Measurements from ENCODE around the gene CA12. TPM values are rescaled to one million over a fixed set of nuclear protein-coding genes. Genes with fewer than 3 reads are reported as not detected.
A peak's percentile ranks its signal among the peaks of the same experiment; 100 is the strongest.

The CA12 gene
- total RNA-seq, 2 donors from 2014 or later: 8.1 to 26.8 TPM

GRCh38 chr15:63283126-63283525, 98.5 kb downstream of the CA12 start:
- no peak for DNase-seq (ENCODE audit: low spot score)
- no peak for ATAC-seq (ENCODE audit: insufficient number of reproducible peaks, low FRiP score, low read depth)

GRCh38 chr15:63277893-63278456, 103.7 kb downstream of the CA12 start:
- DNase-seq (ENCODE audit: low spot score): no peak

More at GRCh38 chr15:63283126-63283525, 98.5 kb downstream of the CA12 start:
- H3K27ac ChIP-seq: peak overlapping the region in 1 of 2 donors; percentile 7
- TF ChIP-seq CTCF (IDR thresholded peaks at IDR 0.05): no peak
- H3K4me1 ChIP-seq (ENCODE audit: control insufficient read depth in 1 of 2, low read depth in 2 of 2): peaks cover 10 to 12% of the 10 kb centered on the region in 2 donors
- no peaks in the 10 kb centered on the region for H3K27me3 ChIP-seq (replicated peaks; ENCODE audit: insufficient read depth)
- H3K36me3 ChIP-seq: peaks cover 8% of the 10 kb centered on the region
- H3K4me3 ChIP-seq: no peak overlapping the region
- no peaks in the 10 kb centered on the region for H3K9me3 ChIP-seq

GRCh38 chr15:63277038-63277892, 104.4 kb downstream of the CA12 start, which contains the start of gene APH1B:
Gene APH1B (plus strand): TSS chr15:63277605. CDS start chr15:63277624, 19 bp downstream.
- peak; percentile 42 for ATAC-seq (ENCODE audit: insufficient number of reproducible peaks, low FRiP score, low read depth)
- Histone ChIP-seq H3K4me3 (peak within 1 kb of the TSS; percentile 100), H3K4me1 (ENCODE audit: control insufficient read depth in 1 of 2, low read depth in 2 of 2) (peaks cover 6 to 19% of the 10 kb centered on the region in 2 donors), H3K27ac (peak within 1 kb of the TSS; percentile 88 to 93), H3K36me3 (no peaks in the 10 kb centered on the region), H3K9me3 (no peaks in the 10 kb centered on the region), H3K27me3 (replicated peaks; ENCODE audit: insufficient read depth) (no peaks in the 10 kb centered on the region)
- DNase-seq (ENCODE audit: low spot score): peak; percentile 23
- TF ChIP-seq CTCF (IDR thresholded peaks at IDR 0.05): no peak

More at GRCh38 chr15:63277893-63278456, 103.7 kb downstream of the CA12 start:
- TF ChIP-seq CTCF (IDR thresholded peaks at IDR 0.05): no peak
- no peaks in the 10 kb centered on the region for H3K27me3 ChIP-seq (replicated peaks; ENCODE audit: insufficient read depth)
- peaks cover 9 to 19% of the 10 kb centered on the region in 2 donors for H3K4me1 ChIP-seq (ENCODE audit: control insufficient read depth in 1 of 2, low read depth in 2 of 2)
- no peak for ATAC-seq (ENCODE audit: insufficient number of reproducible peaks, low FRiP score, low read depth)
- peak overlapping the region; percentile 100 for H3K4me3 ChIP-seq
- peak overlapping the region; percentile 88 to 93 for H3K27ac ChIP-seq
- no peaks in the 10 kb centered on the region for H3K36me3 ChIP-seq
- H3K9me3 ChIP-seq: no peaks in the 10 kb centered on the region

- H3K4me3 ChIP-seq: peak overlapping the region; percentile 100
- DNase-seq (ENCODE audit: low spot score) (no peak), ATAC-seq (ENCODE audit: insufficient number of reproducible peaks, low FRiP score, low read depth) (peak; percentile 17)
- H3K36me3 ChIP-seq: no peaks in the 10 kb centered on the region
- peak overlapping the region; percentile 72 to 75 for H3K27ac ChIP-seq
- TF ChIP-seq CTCF (IDR thresholded peaks at IDR 0.05): no peak
- peaks cover 6 to 19% of the 10 kb centered on the region in 2 donors for H3K4me1 ChIP-seq (ENCODE audit: control insufficient read depth in 1 of 2, low read depth in 2 of 2)
- H3K9me3 ChIP-seq: no peaks in the 10 kb centered on the region
- H3K27me3 ChIP-seq (replicated peaks; ENCODE audit: insufficient read depth): no peaks in the 10 kb centered on the region
Measured at GRCh38 chr15:63276342-63277037, 105.2 kb downstream of the CA12 start.

- no peak overlapping the region for H3K4me3 ChIP-seq
- peaks cover 6 to 19% of the 10 kb centered on the region in 2 donors for H3K4me1 ChIP-seq (ENCODE audit: control insufficient read depth in 1 of 2, low read depth in 2 of 2)
- no peak for TF ChIP-seq CTCF (IDR thresholded peaks at IDR 0.05)
- H3K27ac ChIP-seq: no peak overlapping the region
- H3K36me3 ChIP-seq: no peaks in the 10 kb centered on the region
- ATAC-seq (ENCODE audit: insufficient number of reproducible peaks, low FRiP score, low read depth): no peak
- H3K27me3 ChIP-seq (replicated peaks; ENCODE audit: insufficient read depth): no peaks in the 10 kb centered on the region
- no peaks in the 10 kb centered on the region for H3K9me3 ChIP-seq
- no peak for DNase-seq (ENCODE audit: low spot score)
Measured at GRCh38 chr15:63274427-63274826, 107.2 kb downstream of the CA12 start.

Data from thoracic aorta (tissue), 2 donors.